Hematopoietic multipotent progenitor cell treated with erythropoietin and hydrocortisone succinate and interleukin-3 and kit ligand, for 15 days (in vitro differentiated cells): ENCODE results near the gene LCE1C.
A peak's percentile ranks its signal among the peaks of the same experiment; 100 is the strongest.

ENCODE experiments used
- DNase-seq: peaks from one replicate; pipeline ENCODE4 v3.0.0-alpha.2; 2015; ENCODE audit warnings: low spot score

The LCE1C gene

GRCh38 chr1:152806576-152806975 lies at the start of gene LCE1C:
LCE1C (minus strand) TSS chr1:152806651; CDS start chr1:152805478, 1,173 bp downstream.
- no peak for DNase-seq

- DNase-seq, result no peak
Observed at GRCh38 chr1:152855661-152856060, 49.2 kb upstream of the LCE1C start.

GRCh38 chr1:152842556-152842955 lies 36.1 kb upstream of the LCE1C start, which contains the start of gene LCE6A:
LCE6A (plus strand) TSS chr1:152842856; CDS start chr1:152843521, 665 bp downstream.
- no peak for DNase-seq

- DNase-seq, result no peak
Observed at GRCh38 chr1:152836870-152837269, 30.4 kb upstream of the LCE1C start.

- DNase-seq, result no peak
Observed at GRCh38 chr1:152827173-152827572, 20.7 kb upstream of the LCE1C start, which contains the start of gene LCE1A. LCE1A (plus strand) TSS chr1:152827473; CDS start chr1:152827473, 0 bp downstream.

- DNase-seq, result no peak
Observed at GRCh38 chr1:152824964-152825363, 18.5 kb upstream of the LCE1C start.

- DNase-seq, result no peak
Observed at GRCh38 chr1:152823294-152823693, 16.8 kb upstream of the LCE1C start.

GRCh38 chr1:152817309-152817708 lies 10.9 kb upstream of the LCE1C start:
- no peak for DNase-seq

GRCh38 chr1:152811671-152812070 lies 5.2 kb upstream of the LCE1C start, which contains the start of gene LCE1B:
LCE1B (plus strand) TSS chr1:152811971; CDS start chr1:152812447, 476 bp downstream.
- DNase-seq, result no peak

- DNase-seq, result no peak
Observed at GRCh38 chr1:152811050-152811449, 4.6 kb upstream of the LCE1C start.

GRCh38 chr1:152801333-152801732 lies 5.1 kb downstream of the LCE1C start:
- no peak for DNase-seq

GRCh38 chr1:152796421-152796820 lies 10.0 kb downstream of the LCE1C start, which contains the start of gene LCE1D:
LCE1D (plus strand) TSS chr1:152796721; CDS start chr1:152797795, 1,074 bp downstream.
- DNase-seq, result no peak

GRCh38 chr1:152795686-152796085 lies 10.8 kb downstream of the LCE1C start:
- DNase-seq, result no peak

- no peak for DNase-seq
Observed at GRCh38 chr1:152786077-152786476, 20.4 kb downstream of the LCE1C start, which contains the start of gene LCE1E. LCE1E (plus strand) TSS chr1:152786257; CDS start chr1:152787300, 1,043 bp downstream.

- no peak for DNase-seq
Observed at GRCh38 chr1:152783095-152783494, 23.4 kb downstream of the LCE1C start.

- DNase-seq, result peak; percentile 8
Observed at GRCh38 chr1:152777510-152778137, 28.8 kb downstream of the LCE1C start.

- no peak for DNase-seq
Observed at GRCh38 chr1:152776361-152776760, 30.1 kb downstream of the LCE1C start.

- DNase-seq, result no peak
Observed at GRCh38 chr1:152774875-152775274, 31.6 kb downstream of the LCE1C start, which contains the start of gene LCE1F. LCE1F (plus strand) TSS chr1:152775140; CDS start chr1:152776372, 1,232 bp downstream.

- no peak for DNase-seq
Observed at GRCh38 chr1:152770411-152770810, 36.0 kb downstream of the LCE1C start.

GRCh38 chr1:152768847-152769533 lies 37.5 kb downstream of the LCE1C start:
- DNase-seq, result no peak

- no peak for DNase-seq
Observed at GRCh38 chr1:152761609-152762213, 44.7 kb downstream of the LCE1C start.

- DNase-seq, result no peak
Observed at GRCh38 chr1:152760551-152761190, 45.8 kb downstream of the LCE1C start.
